IPS-NIHi7 (cell line): ENCODE results near the gene PPM1E.
"Not testable (repeated sequence)": the region's sequence is repeated elsewhere in the genome, so short reads cannot be mapped to it uniquely, and the experiment has no call there.

Source experiments
- DNase-seq: peaks from one replicate; pipeline ENCODE4 v3.0.0; 2012; ENCODE audit warnings: mixed read lengths; ENCODE audit errors: extremely low spot score

Gene PPM1E

DNA sequence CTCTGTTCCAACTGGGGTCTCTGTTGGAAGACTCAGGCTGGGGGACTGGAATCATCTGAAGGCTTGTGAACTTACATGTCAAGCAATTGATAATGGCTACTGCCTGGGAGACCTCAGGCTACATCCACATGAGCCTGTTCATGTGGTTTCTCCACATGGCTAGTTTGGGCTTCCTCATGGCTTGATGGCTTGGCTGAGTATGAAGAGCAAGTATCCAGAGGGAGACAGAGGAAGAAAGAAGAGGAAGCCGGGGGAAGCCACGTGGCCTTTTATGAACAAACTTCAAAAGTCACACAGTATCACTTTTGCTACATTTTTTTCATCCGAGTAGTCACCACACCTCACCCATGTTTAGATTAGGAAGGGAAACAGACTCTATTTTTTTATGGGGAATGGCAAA lies 192.2 kb downstream of the PPM1E start:
- DNase-seq: no peak

DNA sequence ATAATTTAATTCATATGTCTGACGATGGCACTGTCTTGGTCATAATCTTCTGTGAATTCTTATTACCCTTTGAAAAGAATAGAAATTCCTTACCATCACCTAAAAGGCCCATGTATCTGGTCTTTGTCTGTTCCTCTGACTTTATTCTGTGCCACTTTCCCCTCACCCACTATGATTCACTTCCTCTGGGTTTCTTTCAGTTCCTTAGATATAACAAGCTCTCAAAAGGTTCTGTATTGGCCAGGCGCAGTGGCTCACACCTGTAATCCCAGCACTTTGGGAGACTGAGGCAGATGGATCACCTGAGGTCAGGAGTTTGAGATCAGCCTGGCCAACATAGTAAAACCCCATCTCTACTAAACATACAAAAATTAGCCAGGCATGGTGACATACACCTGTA lies 198.7 kb downstream of the PPM1E start:
- not testable (repeated sequence) for DNase-seq

DNA sequence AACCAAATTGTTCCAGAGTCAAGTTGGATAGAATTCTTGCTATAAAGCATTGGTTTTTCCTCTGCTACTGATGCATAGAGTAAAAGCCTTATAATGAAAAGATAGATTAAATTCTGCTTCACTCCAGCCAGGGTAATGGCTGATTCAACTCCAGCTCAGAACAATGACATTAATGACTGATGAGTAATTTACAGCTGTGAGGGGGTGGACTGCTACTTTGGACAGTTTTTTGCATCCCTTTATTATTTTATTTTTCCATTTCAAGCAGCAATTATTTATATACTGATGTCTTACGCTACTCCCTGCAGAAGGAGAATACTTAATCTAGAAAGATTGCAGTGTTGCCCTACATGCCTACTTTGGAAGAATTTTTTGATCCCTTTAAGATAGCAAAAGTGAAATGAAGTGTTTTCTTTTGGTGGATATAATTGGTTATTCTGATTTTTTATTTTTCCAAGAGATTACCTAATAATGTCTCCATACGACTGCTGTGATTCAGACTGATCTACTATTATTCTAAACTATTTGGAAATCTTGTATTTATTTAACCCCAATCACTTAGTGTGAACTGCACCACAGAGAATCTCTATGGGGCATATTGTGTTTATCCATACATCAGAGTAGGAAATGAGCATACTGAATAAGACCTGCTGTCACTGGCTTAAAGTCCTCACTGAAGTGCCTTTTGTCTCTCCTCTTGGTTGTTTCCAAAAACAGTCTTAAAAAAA lies 201.5 kb downstream of the PPM1E start:
- no peak for DNase-seq

DNA sequence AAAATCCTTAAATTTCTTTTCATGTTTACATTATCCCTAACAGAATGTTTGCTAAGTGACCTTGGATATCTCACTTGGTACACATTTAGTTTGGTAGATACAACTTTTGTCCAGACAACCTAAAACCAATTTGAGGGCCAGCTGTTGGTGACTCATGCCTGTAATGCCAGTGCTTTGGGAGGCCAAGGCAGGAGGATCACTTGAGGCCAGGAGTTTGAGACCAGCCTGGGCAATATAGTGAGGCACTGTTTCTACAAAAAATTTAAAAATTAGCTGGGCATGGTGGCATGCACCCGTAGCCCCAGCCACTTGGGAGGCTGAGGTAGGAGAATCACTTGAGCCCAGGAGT lies 202.0 kb downstream of the PPM1E start:
- DNase-seq: not testable (repeated sequence)

DNA sequence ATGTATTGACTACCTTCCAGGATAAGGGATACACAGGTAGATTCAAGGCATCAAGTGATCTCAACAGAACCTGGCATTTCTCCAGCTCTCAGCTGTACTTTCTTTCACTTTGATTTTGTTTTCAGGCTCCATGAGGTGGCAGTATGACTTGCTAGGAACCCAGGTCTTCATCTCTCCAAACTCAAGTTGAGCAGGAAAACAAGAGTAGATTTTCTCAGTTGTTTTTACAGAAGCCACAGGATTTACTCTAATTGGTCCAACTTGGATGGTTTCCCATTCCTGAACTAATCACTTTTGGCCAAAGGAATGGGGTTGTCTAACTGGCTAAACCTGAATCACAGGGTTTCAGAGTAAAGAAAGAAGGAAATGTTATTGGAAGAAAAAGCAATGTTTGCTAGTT lies 204.4 kb downstream of the PPM1E start:
- DNase-seq: peak; percentile 51

DNA sequence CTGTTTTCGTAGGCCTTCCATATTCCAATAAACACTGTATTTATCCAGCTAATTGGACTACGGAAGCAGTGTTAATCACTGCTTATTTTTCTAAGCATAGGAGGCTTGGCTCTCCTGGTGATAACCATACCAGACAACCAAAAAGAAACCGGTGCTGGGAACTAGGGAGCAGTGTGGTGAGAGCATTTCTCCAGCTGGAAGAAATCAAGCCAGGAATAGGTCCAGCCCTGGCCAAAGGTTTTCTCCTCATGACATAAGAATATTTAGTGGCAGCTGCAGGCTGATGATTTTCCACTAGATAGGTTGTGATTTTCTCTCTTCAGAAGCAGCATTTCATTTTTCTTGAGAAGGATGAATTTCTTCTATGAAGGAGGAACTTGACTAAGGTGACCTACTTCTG lies 209.6 kb downstream of the PPM1E start:
- no peak for DNase-seq

DNA sequence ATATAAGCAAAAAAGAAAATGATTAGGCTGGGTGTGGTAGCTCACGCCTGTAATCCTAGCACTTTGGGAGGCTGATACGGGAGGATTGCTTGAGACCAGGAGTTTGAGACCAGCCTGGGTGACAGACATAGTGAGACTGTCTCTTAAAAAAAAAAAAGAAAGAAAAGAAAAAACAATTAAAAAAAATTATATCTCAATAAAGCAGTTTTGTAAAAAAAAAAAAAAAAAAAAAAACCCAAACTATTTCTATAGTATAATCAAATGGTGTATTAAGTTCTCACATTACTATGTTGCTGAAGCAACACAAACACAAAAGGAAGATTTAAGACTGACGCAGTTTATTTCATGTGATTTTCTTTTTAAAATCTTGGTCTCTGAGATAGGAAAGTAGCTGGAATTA lies 210.6 kb downstream of the PPM1E start:
- DNase-seq: no peak

DNA sequence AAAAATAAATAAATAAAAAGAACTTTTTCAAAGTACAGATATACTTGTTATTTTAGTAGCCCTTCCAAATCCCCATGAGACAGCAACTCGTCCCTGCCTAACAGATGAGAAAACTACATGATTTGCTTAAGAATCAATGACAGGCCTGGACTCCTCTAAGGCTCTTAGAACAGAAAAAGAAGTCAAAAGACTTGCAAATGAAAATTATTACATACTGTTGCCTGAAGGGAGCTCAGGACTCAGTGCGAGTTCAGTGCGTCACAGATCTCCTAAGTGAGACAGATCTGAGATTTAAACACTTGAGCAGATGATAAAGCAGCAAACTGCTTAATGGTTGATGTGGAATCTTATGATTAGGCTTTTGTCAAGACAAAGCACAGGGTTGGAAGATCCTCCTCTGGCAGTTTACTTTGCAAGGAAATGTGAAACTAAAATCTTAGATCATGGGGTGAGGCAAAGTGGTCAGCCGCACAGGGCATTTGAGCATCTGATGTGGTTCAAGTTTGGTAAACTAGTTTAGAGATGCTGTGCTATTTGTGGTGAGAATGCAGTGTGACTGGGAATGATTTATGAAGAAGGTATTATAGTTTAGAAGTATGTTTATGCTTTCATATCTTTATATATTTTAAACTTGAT lies 212.9 kb downstream of the PPM1E start:
- no peak for DNase-seq

DNA sequence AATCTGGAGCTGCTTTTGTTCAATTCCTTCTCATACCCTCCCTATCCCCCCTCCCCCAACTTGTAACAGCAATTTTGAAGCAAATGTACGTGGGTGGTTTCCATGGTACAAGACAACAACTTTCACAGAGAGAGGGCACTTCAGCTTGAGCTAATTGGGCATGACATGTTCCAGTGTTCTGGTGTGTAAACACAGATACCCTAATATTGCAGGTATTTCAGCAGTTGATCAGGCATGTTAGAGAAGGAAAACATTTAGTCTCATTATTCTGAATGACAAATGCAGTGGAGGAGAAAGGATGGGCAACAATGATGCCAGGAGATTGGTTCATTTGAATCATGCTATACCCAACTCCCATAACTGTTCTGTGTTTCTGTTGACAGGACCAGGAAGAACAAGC lies 213.5 kb downstream of the PPM1E start:
- no peak for DNase-seq

DNA sequence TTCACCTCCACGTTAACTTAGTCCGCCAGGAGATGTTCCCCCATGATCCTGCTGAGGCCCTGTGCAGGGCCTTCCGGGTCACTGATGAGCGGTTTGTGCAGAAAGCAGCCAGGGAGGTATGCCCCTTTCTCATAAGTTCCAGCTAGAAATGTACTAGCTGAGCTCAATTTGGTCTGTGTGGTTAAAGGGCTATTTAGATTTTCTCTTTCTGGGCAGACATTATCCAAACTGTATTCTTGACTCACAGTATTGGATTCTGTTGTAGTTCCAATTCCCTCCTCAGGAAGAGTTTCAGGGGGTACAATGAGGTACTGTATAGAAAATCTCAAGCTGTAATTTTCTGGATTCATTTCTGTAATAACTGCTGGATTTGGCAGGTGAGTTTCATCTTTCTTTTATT lies 214.0 kb downstream of the PPM1E start:
- no peak for DNase-seq

DNA sequence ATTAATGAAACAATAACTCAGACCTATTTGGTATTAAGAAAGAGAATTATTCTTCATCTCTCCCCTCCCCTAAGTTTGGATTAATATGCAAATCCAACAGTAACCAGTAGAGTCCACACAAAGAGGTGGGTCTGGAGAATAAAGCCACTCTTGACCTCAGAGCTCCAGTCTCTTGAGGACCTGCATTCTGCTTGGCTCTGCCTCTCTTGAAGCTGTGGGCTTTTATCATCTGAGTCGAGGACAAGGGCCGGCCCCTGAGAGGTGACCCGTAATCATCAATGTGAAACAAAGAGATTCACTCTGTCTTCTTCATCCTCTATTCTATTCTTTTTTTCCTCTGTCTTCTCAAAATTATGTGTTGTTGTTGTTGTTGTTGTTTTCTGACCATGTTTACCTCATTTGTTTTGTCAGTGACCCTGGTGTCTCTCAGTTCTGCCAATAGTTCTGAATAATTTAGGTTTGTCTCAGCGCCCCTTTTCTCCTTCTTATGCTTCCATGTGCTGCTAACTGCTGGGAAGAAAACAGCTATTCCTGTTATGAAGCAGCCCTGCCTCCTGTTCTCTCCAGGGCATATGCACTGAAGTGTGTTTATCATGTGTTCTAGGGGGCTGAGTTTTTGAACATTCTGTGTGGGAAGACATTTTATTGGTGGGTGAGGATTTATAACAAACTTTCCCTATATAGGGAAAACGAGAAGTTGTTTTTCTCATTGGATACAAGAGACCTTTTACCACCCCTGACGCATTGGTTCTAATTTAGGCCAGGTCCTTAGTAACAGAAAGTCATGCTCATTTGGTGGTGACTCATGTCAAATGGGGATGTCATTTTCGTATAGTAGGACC lies 215.2 kb downstream of the PPM1E start:
- no peak for DNase-seq

DNA sequence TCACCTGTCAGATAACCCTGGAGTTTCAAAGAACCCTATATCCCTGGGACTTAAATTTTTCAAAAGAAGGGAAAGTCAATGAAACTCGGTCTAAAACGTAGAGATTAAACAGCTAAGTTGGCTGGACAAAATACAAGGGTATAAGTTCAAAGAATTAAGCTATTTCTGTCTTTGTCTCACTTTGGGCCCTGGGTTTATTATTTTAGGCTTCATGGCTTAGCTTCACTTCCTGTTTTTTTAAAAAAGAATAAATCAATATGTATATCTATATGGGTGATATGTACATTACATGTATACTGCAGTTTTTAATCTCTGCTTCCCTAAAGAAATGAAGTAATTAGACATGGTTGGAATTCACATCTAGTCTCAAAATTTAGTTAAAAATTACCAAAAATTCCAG lies 218.7 kb downstream of the PPM1E start:
- no peak for DNase-seq

DNA sequence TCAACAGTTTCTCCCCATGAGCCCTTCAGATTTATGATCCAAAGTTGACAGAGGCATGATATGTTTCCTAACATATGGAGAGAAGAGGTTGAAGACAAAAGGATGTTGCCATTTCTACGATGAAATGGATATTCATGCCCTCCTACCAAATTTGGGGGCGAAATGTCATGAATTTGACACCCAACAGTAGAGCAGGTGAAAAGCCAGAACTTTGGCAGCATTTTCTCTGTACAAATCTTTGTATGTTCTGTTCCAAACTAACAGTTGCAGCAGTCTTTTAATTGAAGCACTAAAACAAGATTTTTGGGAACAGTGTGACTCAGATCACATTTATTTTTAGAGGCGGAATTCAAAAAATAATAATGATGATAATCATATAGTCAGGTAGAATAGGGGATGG lies 220.9 kb downstream of the PPM1E start:
- no peak for DNase-seq

DNA sequence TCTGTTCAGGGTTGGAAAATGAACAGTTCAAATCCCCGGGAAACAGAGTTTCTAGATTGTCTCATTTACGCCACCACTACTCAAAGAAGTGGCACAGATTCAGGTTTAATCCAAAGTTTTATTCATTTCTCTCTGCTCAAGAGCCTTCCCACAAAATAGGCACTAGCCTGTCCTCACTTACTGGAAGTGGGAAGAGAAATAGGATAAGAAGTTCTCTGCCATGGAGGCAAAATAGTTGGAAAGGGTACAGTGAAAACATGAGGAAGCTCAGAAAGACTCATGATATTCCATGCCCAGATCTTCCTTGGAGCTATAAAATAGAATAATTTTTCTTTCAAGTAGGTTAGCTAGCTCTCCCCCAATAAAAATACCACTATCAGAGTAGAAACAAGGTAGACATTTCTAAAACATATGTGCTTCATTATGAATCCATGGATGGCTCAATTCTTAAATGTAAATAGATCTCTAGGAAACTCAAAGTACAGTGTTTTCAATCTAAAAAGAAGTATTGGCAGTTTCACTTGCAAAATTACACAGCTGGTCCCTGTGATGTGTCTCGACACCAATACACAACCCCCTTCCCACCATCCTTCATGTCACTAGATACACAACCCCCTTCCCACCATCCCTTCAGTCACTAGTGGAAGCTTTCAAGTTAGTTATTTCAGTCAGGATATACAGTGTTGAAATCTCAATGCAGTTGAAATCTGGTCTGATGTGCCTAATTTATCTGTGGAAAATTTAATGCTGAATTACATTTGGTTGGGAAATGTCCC lies 225.2 kb downstream of the PPM1E start:
- DNase-seq: no peak

DNA sequence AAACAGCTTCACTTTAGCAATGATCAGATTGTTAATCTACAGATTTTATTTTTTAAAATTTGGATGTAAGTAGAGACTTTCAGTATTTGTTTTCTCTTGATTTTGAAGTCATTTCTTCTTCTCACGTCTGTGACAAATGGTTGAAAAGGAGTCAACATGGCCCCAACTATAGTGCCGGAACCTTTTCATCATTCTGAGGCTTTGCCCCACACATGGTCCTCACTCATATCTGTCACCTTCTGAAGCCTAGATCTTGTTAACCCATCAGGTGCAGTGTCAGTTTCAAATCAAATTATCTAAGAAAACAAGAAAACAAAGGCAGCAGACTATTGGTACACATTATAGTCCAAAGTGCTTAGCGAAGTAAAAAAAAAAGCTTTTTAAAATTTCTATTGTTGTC lies 227.0 kb downstream of the PPM1E start:
- DNase-seq: no peak

DNA sequence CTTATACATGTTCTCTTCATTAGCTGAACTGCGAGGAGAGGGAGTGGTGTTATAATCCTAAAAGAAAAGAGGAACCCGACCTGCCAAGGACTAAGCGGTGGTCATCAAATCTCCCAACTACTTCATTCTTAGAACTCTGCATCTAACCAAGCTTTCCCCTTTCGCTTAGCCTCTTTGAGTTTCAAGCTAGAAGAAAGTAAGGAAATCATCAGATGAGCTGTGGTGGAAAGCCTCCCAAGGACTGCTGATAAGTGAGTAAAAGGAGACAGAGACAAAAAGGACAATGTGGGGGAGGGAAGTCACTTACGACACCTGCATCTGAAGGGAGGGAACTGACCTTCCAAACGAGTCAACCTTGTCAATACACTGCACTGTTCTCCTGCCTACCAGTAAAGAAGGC lies 229.7 kb downstream of the PPM1E start:
- no peak for DNase-seq

DNA sequence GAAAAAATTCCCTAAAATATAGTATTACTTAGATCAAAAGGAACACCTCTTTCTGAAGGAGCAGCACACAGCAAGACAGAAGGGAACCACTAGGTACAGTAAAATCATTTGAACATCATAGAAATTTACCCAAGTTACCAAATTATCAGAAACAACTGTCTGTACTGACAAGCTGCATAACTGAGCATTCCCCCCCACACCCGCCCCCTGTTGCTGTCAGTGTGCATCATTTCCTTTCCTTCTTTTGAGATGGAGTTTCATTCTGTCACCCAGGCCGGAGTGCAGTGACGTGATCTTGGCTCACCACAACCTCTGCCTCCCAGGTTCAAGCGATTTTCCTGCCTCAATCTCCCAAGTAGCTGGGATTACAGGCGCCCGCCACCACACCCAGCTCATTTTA lies 230.3 kb downstream of the PPM1E start:
- DNase-seq: no peak

DNA sequence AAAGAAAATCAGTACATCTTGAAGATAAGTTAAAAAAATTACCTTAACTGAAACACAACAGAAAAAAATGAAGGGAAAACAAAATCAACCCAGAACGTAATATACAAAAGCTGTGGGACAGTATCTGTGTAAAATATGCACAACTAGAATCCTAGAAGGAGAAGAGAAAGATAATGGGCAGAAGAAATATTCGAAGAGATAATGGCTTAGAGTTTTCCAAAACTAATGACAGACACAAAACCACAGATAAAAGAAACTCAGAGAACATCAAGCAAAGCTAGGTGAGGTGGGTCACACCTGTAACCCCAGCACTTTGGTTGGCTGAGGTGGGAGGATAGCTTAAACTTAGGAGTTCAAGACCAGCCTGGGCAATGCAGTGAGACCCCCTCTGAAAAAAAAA lies 234.0 kb downstream of the PPM1E start:
- DNase-seq: no peak

DNA sequence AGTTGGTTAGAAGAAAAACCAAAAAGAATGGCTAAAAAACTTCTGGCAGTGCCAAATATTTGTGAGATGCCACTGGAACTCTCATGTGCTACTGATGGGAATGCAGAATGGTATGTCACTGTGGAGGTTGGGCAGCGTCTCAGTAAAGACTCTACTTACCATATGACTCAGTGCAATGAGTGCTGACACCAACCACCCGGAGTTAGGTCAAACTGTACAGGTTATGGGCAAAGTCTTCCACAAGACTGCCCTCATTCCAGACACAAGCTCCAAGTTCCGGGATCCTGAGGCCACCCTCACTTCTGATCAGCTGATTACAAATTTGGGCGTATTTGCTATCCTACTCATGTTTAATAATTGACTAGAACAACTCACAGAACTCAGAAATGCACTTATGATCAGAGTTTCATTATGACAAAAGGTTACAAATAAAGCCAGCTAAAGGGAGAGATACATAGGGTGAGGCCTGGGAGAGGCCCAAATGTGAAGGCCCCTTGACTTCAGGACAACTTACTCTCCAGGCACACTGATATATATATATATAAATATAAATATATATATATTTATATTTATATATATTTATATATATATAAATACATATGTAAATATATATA lies 236.2 kb downstream of the PPM1E start:
- no peak for DNase-seq

DNA sequence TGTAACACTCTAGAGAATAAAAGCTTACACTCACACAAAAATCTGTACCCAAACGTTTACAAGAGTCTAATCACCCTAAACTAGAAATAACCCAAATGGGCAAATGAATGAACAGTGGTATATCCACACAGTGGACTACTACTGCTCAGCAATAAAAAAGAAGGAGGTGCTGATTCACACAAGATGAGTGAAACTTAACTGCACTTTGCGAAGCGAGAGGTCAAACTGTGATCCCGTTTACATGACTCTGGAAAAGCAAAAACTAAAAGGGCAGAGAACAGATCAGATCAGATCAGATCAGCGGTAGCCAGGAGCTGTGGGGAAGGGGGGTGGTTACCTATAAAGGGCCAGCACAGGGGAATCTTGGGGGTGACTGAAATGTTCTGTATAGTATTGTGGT lies 237.7 kb downstream of the PPM1E start:
- DNase-seq: no peak

DNA sequence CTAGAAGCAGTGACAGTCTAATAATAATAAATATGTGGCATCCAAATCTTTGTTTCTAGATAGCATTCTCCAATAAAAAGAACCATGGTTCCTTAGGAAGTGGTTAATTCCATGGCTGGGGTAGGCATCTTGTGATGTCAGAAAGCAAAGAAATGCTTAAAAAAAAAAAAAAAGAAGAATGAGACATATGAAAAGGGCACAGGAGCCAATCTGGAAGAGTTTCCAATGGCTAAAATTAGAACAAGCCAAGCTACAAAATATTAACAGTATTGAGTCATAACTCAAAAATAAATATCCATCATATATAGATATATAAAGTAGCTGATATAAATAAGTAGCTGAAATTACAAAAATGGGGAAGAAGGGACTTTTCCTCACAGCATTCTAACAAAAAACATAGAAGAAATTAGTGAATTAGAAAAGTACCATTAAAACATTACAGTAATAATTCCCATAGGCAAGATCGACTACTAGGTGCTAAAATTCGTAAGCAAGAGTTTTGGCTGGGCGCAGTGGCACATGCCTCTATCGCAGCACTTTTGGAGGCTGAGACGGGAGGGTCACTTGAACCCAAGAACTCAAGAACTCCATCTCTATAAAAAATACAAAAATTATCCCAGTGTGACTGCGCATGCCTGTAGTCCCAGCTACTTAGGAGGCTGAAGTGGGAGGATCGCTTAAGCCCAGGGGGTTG lies 239.7 kb downstream of the PPM1E start:
- no peak for DNase-seq
